Effector CD8-positive, alpha-beta T cell (primary cell): Measurements from ENCODE around the gene PRSS56.

Source experiments
- DNase-seq: peaks from one replicate; lab custom pipeline; 2025; lab: John Stamatoyannopoulos, UW

Gene PRSS56

GRCh38 chr2:232573042-232573441, 52.9 kb downstream of the PRSS56 start:
- no peak for DNase-seq

GRCh38 chr2:232573771-232574435, 53.7 kb downstream of the PRSS56 start:
- DNase-seq, result no peak

DNA sequence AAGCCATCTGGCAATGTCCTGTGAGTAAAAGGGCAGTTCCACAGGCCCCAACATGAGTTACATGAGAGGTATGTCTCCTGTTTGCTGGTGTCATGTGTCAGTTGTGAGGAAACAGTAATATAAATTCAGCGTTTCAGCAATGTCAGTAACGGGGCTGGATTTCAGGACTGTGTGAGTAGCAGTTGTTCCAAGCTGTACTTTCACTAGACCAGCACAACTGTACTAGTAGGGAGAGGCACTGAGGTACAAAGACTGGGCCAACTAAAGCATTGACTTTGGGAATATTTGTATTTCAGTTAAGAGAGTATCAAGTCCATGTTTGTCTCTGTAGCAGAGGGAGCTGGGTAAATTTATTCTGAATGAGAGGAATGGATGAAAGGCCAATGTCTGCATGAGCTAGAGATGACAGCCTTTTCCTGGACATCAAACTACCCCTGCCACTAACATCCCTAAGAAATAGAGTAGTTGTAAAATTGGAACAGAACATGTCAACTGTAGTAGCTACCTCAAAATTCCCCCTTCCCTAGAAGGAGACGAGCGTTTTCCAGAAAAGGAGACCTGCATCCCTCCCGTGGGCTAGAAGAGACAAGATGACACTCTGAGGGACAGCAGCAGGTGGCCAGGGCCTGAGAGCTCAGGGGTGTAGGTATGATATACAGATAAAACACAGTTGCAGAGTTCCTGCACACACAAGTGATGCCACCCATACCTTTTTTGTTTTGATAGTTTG, 54.7 kb downstream of the PRSS56 start:
- DNase-seq, result no peak
